ENCODE measurements around the gene ITGA2B. TPM values are rescaled to one million over a fixed set of nuclear protein-coding genes. Genes with fewer than 3 reads are reported as not detected.
"Not testable (repeated sequence)": the region's sequence is repeated elsewhere in the genome, so short reads cannot be mapped to it uniquely, and the experiment has no call there.

The ITGA2B gene
- total RNA-seq, 2 experiments from 2014 or later = 0.23 to 0.31 TPM

DNA sequence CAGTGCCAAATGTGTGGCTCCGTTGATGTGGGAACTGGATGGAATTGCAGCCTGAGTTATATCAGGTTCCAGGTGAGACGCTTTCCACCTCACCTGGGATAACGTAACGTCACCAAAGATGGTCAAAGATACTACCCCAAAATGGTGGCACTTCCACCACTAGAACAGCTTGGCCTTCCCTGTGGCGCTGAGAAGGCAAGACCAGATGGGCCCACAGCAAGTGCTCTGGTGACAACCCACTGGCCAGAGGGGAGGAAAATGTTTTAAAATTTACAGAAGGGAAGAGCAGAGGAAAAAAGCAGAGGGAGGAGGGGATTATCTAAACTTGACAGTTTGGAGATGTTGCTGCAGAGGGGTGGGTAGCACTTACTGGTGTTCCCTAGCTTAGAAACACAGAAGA is 7.5 kb upstream of the ITGA2B start:
- ChIA-PET POLR2A (no interaction called here), CTCF (interaction anchor here (1.1 kb wide), 1 partner anchor 34 kb away, joined by 4 read pairs; the partner anchor contains the start of gene FAM171A2)

DNA sequence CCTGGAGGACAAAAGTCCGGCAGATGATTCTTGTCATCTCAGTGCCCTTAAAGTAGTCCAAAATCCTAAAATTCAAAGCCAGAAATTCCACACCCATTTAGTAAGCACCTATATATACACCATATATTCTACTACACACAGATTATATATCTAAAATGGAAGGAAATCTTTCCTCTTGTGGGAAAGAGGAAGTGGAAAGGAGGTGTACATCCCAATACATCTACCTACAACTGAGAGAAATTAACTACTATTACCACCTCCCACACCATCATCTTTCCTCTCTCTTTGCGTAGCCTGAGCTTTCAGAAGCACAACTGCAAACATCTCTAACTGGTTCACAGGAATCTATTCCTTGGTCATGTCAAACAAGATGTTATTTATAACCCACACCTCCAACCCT is 5.4 kb upstream of the ITGA2B start:
- POLR2A ChIA-PET = no interaction called here
- CTCF ChIA-PET = no interaction called here

DNA sequence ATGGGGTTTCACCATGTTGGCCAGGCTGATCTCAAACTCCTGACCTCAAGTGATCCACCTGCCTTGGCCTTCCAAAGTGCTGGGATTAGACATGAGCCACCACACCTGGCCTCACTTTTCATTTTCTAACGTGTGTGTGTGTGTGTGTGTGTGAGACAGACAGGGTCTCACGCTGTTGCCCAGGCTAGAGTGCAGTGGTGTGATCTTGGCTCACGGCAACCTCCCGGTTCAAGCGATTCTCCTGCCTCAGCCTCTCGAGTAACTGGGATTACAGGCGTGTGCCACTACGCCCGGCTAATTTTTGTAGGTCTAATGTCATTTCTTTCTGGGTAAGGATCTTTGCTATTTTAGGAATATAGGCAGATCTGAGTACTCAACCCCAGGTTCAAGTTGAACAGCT is 4.7 kb upstream of the ITGA2B start:
- CTCF ChIA-PET = interaction anchor here (0.7 kb wide), 2 partner anchors 35 to 74 kb away, joined by 3 read pairs; no protein-coding TSS in a partner anchor
- POLR2A ChIA-PET = not testable (repeated sequence)

DNA sequence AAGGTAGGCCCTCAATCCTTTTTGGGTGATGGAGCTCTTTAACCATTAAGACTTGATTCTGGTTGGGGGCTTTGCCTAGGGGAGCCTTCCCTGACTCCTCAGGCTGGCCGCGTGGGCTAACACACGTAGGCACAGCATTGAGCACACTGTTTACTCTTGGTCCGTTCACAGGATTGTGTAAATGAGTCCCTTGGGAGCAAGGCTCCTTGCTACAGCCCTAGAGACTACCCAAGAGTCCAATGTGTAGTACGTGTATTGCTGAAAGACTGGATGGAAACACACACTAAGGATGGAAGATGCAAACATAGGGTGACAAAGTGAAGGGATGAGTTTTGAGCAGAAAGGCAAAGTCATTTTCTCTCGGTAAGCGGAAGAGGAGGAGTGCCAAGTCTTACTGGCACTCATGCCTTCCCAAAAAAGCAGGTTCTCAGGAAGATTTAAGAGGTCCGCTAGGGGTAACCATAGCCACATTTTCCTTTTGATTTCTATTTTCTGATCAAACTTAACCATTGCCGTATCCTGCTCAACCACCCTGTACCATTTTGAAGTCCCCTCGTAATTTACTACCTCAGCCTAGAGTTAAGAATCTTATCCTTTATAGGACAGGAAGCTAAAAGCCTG is 911 bp upstream of the ITGA2B start:
- ChIA-PET CTCF (no interaction called here), POLR2A (interaction anchor here (0.6 kb wide), 1 partner anchor 71 kb away, joined by 3 read pairs; no protein-coding TSS in a partner anchor)

DNA sequence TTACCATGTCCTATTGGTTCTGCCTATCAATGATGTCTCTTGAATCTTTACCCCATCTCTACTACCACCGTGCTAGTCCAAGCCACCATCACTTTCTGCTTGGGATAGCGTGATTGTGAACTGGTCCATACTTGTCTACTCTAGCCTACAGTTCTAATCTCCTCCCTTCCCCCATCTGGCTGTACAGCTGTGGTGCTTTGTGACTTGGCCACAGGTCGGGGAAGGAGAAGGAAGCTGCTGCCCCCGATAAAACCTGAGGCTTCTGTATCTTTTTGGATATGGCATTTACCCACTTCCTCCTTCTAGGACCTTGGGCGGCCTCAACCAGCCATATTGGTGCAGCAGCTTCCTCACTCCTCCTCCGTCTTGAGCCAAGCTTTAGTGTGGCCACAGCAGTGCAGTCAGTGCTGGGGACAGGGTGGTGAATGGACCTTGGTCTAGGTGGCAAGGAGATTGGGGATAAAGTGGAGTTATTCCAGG is 314 bp upstream of the ITGA2B start:
- ChIA-PET POLR2A (interaction anchor here (0.6 kb wide), 1 partner anchor 71 kb away, joined by 3 read pairs; no protein-coding TSS in a partner anchor), CTCF (no interaction called here)

DNA sequence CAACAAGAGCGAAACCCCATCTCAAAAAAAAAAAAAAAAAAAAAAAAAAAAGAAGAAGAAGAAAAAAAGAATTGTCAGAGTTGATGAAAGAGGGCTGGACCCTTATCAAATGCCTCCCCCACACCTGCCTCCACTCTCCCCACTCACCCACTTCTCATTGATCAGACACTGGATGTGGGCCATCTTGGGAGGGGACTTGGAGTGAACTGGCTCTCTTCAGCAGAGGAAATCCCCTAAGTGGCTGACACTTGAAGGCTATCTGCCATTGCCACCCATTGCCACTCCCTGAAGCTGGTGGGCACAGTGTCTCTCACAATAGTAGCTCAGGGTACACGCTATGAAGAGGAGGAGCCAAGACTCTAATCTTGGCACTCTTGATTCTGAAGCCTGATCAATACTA is 1.6 kb downstream of the ITGA2B start:
- ChIA-PET CTCF (interaction anchor here (0.7 kb wide), 1 partner anchor 23 kb away, joined by 3 read pairs; no protein-coding TSS in a partner anchor), POLR2A (no interaction called here)

DNA sequence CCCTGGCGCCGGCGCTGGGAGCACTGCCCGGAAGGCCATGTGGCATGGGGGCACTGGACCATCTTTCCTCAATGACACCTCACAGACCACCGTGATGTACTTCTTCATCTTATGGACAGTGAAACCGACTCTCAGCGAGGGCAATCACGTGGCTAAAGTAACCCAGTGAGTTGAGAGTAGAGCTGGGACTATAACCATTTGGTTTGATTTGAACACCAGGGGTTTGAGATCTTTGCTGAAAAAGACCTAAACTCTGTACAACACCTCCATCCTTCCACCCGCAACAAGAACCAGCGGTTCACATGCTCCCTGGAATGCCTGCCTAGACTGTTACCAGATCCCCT is 3.3 kb downstream of the ITGA2B start:
- CTCF ChIA-PET = interaction anchor here (1.2 kb wide), 1 partner anchor 23 kb away, joined by 3 read pairs; the partner anchor contains the start of gene FAM171A2
- POLR2A ChIA-PET = no interaction called here

DNA sequence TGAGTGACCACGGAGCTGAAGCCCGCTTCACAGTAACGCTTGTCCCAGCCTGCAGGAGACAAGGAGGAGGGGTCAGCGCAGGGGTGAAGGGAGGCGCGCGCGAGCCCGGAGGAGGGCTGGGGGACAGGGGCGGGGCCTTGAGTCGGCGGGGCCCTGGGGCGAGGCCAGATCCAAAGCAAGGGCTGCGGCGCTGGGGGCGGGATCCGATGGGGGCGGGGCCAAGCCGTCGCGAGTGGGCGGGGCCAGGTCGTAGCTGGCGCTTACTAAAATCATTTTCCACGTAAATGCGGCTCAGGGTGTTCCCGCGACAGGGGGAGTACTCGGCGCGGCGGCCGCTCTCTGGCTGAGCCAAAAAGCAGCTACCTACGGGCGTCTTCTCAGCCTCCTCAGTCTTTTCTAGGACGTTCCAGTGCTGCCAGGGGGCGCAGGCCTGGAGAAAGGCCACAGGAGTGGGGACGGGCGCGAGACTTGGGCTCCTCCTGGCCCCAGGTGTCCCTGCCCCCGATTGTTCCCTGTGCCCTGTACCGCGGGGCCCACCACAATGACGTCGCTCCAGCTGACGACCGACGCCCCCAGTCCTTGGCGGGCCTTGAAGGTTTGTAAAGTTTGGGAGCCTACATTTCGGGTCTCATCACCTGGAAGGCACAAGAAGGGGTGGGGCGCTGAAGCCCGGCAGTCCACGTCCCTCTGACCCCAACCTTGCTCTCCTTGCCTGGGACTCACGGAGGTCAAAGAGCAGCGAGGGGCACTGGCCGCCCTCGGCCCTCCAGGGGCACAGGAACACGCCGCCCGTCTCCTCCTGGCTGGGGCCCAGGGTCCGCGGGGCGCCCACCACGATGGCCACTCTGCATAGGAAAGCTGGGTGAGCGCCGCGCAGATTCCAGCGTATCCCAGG is 3.9 kb downstream of the ITGA2B start:
- CTCF ChIA-PET = interaction anchor here (1.2 to 1.3 kb wide), 2 partner anchors 22 kb away, joined by 3 to 4 read pairs; partner anchors contain the start of gene FAM171A2
- POLR2A ChIA-PET = interaction anchor here (0.7 kb wide), 1 partner anchor 199 kb away, joined by 3 read pairs; the partner anchor contains the start of gene TMUB2

DNA sequence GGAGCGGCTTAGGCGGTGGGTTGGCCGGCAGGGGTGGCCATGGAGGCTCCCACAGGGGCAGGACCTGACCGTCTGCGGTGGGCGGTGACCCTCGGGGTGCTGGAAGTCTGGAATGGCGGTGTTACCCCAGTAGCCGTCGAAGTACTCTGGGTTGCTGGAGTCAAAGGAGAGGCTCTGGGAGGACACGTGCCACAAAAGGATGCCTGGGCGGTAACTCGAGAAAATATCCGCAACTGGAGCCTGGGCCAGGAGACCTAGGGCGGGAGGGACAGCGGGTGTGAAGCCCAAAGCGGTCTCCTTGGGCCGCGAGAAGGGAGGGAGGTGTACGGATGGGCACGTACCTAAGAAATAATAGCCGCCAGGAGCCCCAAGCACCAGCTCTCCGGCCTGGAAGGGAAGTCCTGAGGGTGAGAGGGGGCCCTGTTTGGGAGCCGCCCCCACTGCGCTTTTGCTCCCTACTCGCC is 4.6 kb downstream of the ITGA2B start:
- POLR2A ChIA-PET = no interaction called here
- CTCF ChIA-PET = interaction anchor here (1.3 kb wide), 1 partner anchor 21 kb away, joined by 4 read pairs; the partner anchor contains the start of gene FAM171A2

DNA sequence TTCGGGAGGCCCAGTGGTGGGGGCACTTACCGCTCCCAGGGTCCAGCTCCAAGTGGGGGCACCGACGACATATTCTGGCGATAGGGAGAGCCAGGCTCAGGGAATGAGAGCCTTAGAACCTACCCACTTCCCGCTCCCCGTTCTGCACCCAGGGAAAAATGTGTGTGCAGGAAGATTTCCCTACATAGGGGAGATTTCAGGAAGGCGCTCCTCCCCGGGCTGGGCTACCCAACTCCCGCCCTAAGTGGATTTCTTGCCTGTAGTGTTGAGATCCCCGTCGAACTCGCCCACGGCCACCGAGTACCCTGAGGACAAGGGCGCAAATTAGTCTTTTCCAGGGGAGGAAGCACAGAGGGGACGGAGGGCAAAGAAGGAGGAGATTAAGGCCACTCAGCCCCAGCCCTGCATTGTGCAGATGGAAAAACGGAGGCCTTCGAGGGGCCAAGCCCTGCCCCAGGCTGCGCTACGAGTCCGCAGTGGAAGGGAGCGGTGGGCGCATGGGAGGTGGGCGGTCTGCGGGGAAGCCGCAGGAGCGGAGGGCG is 5.1 kb downstream of the ITGA2B start:
- POLR2A ChIA-PET = no interaction called here
- CTCF ChIA-PET = interaction anchor here (1.3 kb wide), 1 partner anchor 21 kb away, joined by 4 read pairs; the partner anchor contains the start of gene FAM171A2

DNA sequence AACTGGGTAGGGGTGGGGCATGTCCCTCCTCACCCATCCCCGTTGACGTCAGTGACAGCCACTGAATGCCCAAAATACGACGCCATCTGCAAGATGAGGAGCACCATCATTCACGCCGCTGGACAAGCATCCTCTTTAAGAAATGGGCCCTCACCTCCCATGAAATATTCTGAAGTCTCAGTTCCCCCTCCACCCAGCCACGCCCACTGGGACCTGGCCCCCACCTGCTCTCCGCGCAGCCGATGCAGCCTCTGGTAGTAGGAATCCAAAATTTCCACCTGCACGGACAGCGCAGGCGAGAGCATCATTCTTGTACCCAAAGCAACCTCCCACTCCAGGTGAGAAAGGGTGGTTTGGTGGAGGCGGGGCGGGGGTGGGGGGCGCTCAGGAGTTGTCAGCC is 5.6 kb downstream of the ITGA2B start:
- ChIA-PET POLR2A (no interaction called here), CTCF (no interaction called here)

DNA sequence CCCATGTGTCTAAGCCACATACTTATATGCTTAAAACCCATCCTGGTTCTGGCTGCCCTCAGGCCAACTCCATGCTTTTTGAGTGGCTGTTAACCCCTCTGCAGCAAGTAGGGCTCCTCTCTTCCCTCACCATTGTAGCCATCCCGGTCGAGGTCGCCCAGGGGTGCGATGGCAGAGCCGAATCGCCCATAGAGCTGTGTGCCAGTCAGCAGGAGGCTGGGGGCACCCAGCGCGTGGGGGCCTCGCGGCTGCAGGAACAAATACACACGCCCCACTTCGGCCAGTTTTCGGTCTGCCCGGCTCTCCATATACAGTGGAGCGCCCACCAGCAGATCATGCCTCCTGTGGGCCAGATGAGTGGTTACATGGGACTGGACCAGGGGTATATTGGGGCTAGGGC is 6.1 kb downstream of the ITGA2B start:
- CTCF ChIA-PET = interaction anchor here (0.6 kb wide), 1 partner anchor 213 kb away, joined by 3 read pairs; no protein-coding TSS in a partner anchor
- POLR2A ChIA-PET = no interaction called here

DNA sequence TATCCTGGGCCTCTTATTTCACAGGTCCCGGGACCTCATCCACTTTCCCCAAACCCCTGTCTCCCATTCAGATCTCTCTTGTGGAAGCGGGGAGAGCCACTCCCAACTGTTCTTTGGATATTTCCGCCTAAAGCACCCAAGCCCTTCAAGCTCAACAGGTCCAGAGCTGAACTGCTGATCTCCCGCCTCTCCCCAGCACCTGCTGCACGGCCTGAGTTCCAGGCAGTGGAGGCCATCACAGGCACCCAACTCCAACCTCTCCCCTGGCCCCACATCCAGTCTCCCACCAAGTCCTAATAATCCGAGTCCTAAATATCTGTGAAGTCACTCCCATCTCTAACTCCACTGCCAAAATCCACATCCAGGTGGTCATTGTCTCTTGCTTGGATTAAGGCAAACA is 6.5 kb downstream of the ITGA2B start:
- ChIA-PET CTCF (interaction anchor here (0.6 kb wide), 1 partner anchor 214 kb away, joined by 3 read pairs; no protein-coding TSS in a partner anchor), POLR2A (no interaction called here)

DNA sequence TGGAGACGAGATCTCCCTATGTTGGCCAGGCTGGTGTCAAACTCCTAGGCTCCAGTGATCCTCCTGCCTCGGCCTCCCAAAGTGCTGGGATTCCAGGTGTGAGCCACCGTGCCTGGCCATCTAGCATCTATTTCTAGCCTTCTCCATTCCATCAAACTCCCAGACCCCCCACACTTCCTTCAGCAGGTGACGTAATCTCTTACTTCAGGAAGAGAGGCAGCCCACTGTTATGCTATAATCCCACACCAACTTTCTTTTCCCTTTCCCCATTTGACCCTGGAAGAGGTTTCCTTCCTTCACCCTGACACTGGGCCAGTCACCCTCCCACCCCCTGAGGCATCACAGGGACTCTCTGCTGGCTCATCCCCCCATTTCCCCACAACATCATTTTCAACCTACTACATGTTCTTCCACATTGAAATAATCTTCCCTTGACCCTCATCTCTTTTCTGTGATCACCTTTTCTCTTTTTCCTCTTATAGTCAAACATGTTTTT is 7.6 kb downstream of the ITGA2B start:
- ChIA-PET POLR2A (interaction anchor here (0.6 kb wide), 1 partner anchor 993 kb away, joined by 4 read pairs; no protein-coding TSS in a partner anchor), CTCF (no interaction called here)

DNA sequence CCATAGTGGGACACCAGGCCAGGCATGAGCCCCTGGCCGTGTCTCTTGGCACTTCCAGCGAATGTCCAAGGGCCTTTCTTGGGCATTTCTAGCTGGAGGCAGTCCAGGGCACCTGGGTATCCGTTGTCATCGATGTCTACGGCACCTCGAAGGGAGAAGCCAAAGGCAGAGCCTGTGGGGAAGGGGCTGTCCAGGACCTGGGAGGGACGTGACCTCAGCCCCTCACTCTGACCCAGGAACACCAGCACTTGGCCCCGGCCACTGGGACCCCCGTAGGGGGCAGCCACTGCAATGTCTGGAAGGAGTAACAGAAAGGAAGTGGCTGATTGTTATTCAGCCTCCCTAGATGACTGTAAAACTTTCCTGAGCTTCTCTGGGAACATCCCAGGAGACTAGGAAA is 8.7 kb downstream of the ITGA2B start:
- CTCF ChIA-PET = interaction anchor here (0.8 to 0.9 kb wide), 2 partner anchors 17 to 152 kb away, joined by 3 read pairs; partner anchors contain the start of gene FAM171A2
- POLR2A ChIA-PET = no interaction called here

DNA sequence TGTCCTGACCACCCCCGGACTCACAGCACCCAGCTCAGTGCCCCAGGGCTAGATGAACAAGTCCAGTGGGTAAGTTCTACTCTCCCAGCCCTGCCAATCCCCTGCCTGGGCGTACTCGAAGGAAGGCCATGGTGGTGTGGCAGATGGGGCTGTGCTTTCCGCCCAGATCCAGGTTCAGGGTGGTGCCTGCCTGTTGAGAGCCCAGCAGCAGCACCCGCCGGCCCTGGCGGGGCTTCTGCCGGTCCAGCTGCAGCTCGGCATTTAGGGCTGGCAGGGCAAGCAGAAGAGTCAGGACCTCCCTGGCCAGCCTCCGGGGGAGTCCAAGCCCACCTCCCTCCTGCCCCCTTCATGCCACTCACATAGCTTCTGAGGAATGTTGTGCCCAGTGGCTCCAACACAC is 9.6 kb downstream of the ITGA2B start:
- ChIA-PET POLR2A (no interaction called here), CTCF (interaction anchor here (0.8 kb wide), 1 partner anchor 153 kb away, joined by 3 read pairs; no protein-coding TSS in a partner anchor)

DNA sequence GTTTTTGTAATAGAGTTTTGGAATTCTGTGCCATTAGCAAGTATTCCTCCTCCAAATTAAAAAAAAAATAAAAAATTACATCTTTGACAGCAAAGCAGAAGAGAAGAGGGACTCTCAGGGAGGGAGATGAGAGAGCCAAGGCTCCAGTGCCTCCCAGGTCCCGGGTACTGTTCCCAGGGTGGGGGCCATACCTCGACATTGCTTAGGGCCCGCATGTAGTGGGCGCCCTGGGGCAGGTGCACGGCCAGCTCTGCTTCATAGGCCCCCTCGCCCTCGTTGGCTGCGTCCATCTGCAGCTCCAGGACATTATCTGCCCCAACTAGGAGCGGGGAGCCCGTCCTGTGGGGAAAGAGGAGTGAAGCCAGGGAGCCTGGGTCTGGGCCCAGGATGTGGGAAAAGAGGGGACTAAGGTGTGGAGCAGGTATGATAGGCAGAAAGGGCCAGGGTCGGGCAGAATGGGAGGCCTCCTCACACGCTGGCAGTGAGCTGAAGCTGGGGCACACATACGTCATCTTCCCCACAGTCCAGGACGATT is 11.2 kb downstream of the ITGA2B start:
- CTCF ChIA-PET = interaction anchor here (0.7 kb wide), 1 partner anchor 29 kb away, joined by 4 read pairs; no protein-coding TSS in a partner anchor
- POLR2A ChIA-PET = no interaction called here

DNA sequence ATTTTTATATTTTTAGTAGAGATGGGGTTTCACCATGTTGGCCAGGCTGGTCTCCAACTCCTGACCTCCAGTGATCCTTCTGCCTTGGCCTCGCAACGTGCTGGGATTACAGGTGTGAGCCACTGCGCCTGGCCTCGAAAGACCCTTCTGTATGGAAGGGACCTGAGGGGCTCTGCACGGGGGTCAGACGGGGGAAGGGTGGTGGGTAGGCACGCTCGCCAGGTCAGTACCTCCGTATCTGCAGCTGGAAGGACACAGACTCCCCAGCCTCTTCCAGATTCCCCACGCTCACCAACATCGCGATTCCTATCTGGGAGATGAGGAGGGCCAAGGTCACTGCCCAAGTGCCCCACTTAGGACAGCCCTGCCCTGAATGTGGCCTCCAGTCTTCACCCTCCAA is 12.7 kb downstream of the ITGA2B start:
- ChIA-PET POLR2A (no interaction called here), CTCF (interaction anchor here (1.5 to 3.4 kb wide), 2 partner anchors 14 to 63 kb away, joined by 3 to 15 read pairs; partner anchors contain the start of gene FAM171A2)

DNA sequence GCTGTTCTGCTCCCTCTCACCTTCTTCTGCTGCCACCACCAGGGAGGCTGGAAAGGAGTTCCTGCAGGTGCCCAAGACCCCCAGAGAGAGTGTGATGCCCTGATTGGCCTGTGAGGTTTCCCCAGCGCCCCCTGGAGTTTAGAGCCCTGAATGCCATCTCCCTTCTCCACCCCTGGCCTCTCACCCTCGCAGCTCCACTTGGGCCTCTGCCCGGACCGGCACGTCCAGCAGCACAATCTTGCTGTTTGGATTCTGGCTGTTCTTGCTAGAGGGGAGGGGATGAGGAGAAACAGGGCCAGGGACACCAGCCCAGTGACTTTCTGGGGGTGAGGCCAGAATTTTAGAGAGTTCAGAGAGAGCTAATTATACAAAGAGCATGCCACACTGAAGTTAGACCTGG is 13.3 kb downstream of the ITGA2B start:
- POLR2A ChIA-PET = no interaction called here
- CTCF ChIA-PET = interaction anchor here (0.7 to 3.4 kb wide), 4 partner anchors 13 to 502 kb away, joined by 3 to 15 read pairs (median 4); partner anchors contain the start of gene FAM171A2

Measured in activated CD8-positive, alpha-beta memory T cell treated with anti-CD3 and anti-CD28 coated beads for 36 hours (primary cell).